HG03521 (cell line): ENCODE data around the gene SCFD2.
"Not testable (repeated sequence)": the region's sequence is repeated elsewhere in the genome, so short reads cannot be mapped to it uniquely, and the experiment has no call there.

Experiments
- ATAC-seq: cut with Tn5 transposase; IDR thresholded peaks from one replicate; pipeline ENCODE4 v1.9.1; 2021; ENCODE audit warnings: mild to moderate bottlenecking, moderate library complexity; ENCODE audit not compliant: unreplicated experiment

SCFD2 gene

DNA sequence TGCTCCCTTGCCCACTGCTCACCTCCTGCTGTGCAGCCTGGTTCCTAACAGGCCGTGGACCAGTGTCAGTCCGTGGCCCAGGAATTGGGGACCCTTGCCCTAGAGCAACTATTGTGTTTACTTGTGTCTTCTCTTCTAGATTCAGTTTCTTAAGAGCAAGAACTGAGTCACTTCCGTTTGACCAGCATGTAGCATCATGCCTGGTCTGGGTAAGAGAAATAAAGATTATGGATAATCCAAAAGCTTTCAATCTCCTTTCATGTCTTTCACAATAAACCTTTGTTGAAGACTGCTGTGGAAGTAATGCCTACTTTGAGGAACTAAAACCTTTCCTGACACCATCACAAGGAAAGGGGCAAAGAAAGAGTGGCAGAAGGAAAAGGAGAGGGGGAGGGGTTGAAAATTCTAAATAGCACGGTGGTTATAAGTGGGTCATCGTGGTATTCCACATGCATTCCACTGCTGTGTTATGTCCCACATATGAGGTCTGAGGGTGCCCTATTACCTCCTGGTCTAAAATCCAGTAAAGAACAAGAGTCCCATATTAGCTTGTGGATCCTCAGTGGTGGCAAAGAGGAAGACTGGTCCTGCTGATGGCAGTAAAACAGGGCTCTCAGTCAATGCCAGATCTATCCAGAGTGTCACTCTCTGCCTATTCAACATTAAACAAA, 370.4 kb downstream of the SCFD2 start:
- no peak for ATAC-seq

DNA sequence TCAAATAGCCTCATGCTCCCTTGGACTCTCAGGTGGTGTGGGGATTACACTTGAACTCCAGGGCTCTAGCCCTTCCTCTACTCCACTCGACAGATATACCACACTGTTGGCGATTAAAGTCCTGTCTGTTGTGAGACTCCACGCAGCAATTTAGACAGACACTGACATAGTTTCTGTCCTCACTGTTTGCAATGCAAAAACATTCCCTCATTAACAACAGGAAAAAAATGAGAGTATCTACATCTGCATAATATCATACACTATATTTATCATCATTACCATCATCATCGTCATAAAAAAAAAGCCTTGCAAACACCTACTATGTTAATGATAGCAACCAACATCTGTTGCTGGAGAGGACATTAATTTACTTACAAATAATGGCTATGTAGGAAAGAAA, 371.3 kb downstream of the SCFD2 start:
- no peak for ATAC-seq

DNA sequence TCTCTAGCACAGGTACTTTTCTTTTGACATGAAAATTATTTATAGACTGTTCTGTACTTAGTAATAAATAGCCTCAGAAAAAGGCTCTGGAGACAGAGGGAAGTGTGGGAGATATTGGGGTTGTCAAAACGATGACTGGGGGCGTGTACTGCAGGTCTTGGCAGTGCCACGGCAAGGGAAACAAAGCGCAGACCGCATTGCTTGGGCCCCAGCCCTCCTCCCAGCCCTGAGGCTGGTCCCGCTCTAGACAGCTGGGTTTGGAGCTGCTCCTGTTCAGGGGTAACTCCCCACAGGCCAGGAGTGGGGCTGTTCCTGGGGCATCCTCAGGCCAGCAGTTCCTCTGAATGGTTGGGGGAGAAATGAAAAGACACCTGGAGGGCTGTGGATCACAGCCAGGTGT, 372.1 kb downstream of the SCFD2 start:
- ATAC-seq = no peak

DNA sequence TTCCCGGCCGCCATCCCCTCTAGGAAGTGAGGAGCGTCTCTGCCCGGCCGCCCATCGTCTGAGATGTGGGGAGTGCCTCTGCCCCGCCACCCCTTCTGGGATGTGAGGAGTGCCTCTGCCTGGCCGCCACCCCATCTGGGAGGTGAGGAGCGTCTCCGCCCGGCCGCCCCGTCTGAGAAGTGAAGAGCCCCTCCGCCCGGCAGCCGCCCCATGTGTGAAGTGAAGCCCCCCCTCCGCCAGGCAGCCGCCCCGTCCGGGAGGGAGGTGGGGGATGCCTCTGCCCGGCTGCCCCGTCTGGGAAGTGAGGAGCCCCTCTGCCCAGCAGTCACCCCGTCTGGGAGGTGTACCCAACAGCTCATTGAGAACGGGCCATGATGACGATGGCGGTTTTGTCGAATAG, 373.3 kb downstream of the SCFD2 start:
- ATAC-seq = not testable (repeated sequence)

DNA sequence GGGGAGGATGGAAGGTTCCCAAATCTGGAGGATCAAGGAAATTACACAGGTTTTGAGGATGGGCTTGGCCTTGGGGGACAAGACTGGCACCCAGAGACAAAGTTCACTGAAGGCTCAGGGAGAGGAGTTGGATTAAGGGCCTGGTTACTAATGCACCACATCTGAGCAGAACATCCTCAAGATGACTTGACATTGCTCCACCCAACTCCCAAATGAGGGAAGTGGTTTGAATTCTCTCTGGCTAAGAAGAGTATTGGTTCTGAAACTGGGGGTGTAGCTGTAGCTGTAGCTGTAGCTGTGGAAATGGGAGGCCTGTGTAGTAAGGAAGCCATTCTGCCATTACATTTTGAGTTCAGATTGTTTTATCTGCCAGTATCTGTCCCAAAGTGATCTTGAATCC, 374.4 kb downstream of the SCFD2 start:
- ATAC-seq = no peak

DNA sequence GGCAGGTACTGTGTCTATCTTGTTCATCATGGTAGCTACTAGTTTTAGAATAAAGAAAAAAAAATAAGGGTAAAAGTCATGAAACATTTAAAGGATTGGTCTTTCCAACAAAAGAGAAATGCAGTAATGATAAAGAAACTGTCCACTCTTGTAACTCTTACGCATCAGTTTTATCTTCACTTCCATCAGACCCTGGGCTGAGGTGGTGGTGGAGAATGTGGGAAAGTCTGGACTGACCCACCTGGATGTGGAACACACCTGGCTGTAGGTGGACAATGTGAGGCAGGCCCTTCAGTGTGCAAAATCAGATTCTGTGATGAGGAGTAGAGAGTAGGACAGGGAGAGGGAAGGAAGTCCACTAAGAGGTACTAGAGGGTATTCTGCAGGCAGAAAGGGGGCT, 375.2 kb downstream of the SCFD2 start:
- no peak for ATAC-seq

DNA sequence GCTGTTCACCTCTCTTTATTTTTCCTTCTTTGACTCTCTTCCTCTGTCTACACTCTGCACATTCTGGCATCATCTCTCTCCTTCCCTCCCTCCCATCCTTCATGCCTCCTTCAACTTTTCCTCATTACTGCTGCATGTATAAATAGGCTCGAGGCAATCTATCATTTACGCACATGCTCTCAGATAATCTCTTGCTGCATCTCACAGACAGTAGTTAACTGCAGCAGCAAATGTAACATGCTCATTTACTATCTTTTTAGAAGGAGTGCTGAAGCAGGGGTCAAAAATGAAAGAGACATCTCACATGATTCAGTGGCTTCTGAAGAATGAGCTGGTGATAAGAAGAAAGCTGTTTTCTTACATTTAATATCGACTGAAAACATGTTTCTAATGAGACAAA, 376.0 kb downstream of the SCFD2 start:
- no peak for ATAC-seq

DNA sequence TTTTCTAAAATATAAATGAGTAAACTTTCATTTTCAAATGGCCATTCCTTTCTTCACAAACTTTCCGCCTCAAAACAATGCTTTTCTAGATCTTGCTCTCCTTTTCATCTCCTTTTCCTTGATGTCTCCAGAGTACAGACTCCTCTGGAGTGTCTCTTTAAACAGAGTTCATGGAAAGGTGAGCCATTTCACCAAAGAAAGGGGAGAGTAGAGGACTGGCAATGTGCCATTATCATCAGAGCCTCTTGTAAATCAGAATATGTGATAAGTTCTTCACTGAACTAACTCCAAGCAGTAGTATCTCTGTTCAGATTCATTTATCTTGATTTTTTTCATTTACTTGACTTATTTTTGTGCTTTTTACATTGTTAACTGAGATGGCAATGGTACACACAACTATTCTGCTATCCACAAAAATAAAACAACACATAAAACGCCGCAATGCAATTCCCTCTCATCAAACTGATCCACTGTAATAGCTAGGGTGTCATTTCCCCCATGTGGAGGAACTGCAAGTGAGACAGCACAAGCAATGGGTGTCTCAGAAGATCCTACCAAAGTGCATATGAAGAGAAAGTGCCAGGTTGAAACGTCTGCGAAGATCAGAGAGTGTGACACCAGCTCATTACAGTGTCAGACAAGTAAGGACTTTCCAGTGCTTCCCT, 378.3 kb downstream of the SCFD2 start:
- no peak for ATAC-seq

DNA sequence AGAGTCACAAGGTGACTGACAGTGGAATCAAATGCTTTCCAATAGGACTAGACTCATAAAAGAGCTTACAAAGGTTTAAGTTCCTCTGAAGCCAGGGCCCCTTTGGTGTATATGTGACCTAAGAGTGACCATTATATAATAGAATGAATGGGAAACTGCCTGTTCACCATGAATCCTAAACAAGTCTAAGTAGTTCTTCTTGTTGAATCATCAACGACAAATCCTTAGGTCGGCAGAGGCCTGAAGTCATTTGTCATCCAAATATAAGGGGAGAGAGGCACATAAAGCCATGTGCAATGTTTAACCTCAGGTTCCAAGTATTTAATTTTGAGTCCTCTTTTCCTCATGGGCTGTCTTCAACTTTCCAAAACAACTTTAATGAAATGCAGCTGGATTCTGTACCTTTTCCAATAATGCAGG, 381.4 kb downstream of the SCFD2 start:
- no peak for ATAC-seq

DNA sequence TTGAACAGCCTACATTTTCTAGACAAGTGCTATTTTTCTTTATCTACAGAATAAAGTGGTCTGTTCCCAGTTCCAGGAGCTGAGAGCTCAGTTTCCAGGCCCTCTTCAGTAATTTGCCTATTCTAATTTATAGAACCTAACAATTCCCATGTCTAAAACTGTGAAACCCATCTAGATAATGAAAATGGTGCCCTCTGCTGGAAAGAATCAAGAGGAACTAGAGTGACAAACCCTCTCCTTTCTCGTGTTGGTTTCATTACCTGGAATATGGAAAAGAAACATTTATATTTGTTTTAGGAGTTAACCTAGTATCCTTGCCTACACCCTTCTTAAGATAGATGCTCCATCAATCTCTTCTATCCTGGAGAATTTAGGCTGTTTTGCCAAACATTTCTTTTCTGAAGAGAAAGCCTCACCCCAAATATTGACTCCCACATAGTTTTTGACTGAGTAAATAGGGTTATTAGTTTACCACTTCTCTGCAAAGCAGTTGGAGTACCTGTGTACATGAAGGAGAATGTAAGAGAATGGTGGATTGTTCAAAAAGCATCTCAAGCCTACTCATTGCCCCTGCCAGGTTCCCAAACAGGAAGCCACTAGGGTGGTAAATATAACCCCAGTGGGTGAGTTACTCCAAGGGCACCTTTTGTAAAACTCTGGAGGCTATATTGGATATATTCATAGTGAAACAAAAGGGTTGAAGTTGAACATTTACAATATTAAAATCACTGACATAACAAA, 382.1 kb downstream of the SCFD2 start:
- no peak for ATAC-seq

DNA sequence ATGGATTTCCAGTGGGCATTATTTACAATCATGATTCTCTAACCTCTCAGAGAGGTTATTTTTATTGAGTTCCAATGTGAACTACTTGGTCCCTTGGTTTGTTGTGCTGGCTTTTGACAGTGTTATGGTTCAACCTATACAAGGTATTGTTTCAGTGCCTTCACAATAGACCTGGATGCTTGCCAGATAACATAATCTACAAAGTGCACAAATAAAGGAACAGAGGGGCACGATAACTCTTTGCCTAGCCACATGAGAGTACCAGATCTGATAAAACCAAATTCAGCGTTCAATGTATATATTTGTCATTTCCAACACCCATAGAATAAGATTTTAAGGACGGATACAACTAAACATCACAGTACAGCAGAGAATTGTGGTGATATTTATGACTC, 382.9 kb downstream of the SCFD2 start:
- ATAC-seq = no peak

DNA sequence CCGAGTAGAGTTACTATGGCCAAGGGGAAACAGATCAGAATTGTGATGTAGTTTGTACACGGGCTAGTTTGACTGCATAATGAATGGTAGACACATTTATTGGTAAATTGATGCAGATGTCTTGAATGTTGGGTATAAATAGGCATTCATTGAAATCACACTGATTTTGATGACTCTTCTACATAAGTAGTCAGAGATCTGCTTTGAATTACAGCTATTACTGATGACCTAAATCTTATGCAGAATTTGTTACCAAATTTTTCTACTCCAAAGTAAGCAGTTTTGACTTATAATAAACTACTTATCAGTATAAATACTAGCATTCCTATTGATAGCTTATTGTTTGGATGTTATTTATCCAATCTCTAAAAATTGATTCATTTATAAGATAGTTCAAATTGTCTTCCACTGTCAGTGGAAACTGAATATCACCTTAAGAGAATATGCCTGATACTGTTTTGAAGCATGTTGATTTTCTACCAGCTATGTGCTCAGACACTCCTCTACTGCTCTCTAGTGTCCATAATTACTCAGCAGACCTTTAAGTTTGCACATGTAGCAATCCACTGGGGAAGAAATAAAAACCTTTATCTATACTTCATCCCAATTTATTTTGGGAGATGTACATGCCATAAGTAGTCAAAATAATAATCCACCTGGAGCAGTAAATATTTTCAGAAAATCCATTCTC, 383.5 kb downstream of the SCFD2 start:
- ATAC-seq = no peak

DNA sequence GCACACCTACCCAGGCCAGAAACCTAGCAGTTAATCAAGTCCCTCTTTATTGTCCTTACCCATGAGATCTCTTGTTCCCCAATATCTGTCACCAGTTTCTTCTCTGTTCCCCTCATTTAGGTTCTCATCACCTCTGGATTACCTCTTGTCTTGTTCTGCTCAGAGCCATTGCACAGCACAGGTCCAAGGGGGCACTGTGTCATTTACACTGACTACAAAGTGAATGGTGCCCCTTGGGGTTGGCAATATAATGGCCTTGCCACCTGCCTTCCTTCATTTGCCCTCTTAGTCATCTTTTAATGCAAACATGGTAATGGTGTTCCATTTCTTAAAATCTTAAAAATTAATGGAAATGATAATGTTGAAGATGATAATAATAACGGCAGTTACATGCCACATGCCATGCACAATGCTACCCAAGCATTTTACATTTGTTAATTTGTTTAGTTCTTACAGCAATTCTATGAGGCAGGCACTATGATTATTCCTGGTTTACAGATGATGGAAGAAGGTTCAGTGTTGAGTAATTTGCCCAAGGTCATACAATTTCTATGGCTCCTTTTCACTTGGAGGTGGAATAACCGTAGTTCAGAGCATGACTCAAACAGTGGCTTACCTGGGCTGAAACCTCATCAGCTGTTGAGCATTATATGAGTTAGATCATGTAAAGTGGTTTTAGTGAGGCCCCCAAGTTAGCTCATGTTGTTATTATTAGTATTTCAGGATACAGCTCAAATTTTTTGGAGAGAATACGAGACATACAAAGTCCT, 385.9 kb downstream of the SCFD2 start:
- no peak for ATAC-seq

DNA sequence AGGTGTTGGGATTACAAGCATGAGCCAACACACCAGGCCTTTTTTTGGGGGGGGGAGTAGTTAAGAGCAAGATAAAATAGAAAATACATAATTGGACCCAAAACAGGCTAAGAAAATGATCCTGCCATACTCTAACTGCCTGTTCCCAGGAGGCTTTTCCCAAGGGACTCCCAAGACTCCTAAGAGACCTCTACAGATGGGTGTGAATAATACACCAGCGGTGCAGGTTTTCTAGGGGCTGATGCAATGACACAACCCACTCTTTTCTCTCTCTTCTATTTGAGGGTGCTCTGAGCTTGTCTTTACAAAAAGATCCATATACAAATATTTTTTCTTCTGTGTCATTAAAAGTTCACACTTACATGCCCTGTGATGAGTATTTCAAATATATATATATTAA, 386.8 kb downstream of the SCFD2 start:
- ATAC-seq = no peak

DNA sequence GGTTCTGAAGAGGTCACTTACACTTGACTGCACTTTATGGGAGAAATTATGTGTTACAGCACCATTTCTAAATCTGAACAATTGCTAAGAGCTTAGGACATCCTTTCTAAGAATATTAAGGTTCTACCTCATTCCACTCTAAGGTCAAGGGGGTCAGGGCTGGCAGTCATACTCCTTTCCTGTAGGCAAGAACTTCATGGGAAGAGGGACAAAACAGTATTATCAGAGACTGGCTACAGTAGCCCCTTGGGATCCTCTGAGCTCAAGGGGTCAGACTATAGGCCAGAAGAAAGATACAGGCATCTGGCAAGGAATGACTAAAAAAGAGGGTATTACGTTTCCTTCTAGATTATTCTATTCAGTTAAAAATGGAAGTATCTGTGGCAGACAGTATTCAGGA, 388.6 kb downstream of the SCFD2 start:
- ATAC-seq = no peak

DNA sequence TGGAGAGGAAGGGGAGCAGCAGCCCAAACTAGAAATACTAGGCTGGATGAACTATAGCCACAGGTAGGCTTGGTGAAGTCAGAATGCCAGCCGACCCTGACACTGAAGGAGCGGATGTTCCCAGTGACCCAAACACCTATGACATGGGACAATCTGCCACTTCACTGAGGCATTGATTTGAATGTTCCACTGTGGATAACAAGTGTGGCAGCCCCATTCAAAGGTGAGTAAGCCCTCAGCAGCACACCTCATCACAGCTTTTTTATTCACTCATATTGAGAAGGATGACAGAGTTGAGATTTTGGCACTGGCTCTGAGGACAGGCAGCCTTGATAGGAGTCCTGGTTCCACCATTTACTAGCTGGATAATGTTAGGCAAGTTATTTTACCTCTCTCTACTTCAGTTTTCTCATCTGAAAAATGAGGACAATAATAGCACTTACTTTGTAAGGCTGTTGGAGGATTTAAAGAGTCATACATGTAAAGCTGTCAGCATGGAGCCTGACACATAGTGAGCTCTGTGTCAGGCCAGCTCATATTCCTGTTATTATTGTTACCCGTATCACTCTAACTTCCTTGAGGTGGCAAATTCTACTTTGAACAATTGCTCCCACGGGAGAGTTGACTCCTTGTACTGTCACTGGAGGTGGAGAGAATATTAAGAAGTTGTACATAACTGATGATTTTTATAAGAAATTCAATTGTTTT, 389.2 kb downstream of the SCFD2 start:
- no peak for ATAC-seq

DNA sequence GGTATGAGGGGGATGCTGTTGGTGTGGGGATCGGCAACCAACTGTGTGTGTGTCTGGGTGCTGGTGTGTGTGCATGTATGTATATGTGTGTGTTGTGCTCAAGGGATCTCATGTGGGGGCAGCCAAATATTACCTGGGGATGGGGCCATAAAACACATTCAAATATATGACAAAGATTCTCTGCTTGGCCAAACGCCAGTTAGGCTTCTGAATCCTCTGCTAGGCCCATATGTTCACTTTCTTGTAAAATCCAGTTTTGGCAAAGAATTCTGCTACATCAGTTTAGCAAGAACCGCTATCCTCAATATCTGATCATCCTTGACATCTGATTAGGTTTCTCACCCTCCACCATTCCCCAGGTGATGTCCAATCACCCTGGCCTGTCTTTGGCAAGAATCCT, 397.2 kb downstream of the SCFD2 start:
- no peak for ATAC-seq

DNA sequence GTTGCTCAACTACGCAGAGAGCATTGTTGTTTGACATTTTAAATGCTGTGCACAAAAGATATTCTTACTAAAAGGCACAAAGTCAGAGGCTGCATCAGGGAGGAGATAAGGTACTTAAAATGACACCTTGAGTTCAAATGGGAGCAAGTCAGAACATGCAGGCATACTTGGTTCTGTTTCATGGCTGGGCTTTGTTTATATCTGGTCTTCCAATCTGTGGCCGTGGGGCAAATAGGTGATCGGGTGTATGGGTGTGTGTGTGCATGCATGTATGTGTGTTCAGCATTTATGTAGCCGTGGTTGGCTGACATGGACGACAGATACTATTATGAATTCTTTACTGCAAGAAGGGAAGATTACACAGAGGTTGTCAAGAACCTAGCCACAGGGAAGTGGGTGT, 397.6 kb downstream of the SCFD2 start:
- no peak for ATAC-seq

DNA sequence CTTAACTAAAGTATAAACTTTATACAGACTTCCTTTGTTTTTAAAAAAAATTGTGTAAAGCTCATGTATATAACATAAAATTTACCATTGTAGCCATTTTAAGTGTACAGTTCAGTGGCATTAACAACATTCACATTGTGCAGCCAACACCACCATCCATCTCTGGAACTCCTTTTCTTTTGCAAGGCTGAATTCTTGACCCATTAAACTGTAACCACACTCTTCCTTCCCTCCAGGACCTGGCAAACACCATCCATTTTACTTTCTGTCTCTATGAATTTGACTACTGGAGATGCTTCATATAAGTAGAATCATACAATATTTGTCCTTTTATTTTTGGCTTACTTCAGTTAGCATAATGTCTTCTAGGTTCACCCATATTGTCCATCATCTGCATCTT, 399.1 kb downstream of the SCFD2 start:
- no peak for ATAC-seq

DNA sequence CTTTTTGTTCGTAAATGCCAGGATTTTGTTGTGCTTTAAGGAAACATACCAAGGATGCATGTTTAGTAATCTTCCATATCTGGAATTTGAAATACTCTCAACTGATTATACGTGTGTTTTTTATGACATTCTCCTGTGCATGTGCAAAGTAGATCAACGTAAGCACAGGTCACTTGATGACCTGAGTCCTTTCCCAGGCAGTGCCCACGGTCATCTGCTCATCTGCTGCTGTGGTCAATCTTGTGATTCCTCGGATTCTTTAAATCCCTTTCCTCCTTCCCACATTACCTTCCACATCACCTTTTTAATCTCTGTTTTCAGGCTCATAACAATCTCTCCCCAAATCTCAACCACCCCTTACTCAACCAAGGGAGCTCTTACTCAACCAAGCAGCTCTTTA, 399.7 kb downstream of the SCFD2 start:
- no peak for ATAC-seq
